Spleen (tissue), 11 donors: Measurements from ENCODE around the gene LCN12. TPM values are rescaled to one million over a fixed set of nuclear protein-coding genes. Genes with fewer than 3 reads are reported as not detected.
A peak's percentile ranks its signal among the peaks of the same experiment; 100 is the strongest.
"Not testable (repeated sequence)": the region's sequence is repeated elsewhere in the genome, so short reads cannot be mapped to it uniquely, and the experiment has no call there.

ENCODE experiments used
- DNase-seq: peaks from one replicate; pipeline ENCODE4 v3.0.0-alpha.2; 2020
- H3K27ac ChIP-seq, 8 donors: fragments of 200-600 bp; sonication (generic) in 7 of 8; 1 replicate in 4 of 8; 2 replicates in 4 of 8; pipeline versions ENCODE4 v1.5.0 to v1.8.0; 2016 to 2021; ENCODE audit warnings: inconsistent platforms in 4 of 8, mild to moderate bottlenecking in 4 of 8, moderate library complexity in 1 of 8
- H3K27me3 ChIP-seq, 7 donors: fragments of 200-600 bp; sonication (generic) in 6 of 7; replicated peaks in 1 of 7; 1 replicate in 4 of 7; 2 replicates in 3 of 7; pipeline versions ENCODE4 v1.5.0 to v1.8.0; 2016 to 2021; ENCODE audit warnings: inconsistent platforms in 3 of 7, mild to moderate bottlenecking in 1 of 7
- H3K36me3 ChIP-seq, 6 donors: fragments of 200-600 bp; sonication (generic) in 5 of 6; 1 replicate in 4 of 6; 2 replicates in 2 of 6; pipeline versions ENCODE4 v1.5.0 to v1.8.0; 2016 to 2021; ENCODE audit warnings: inconsistent platforms in 2 of 6
- H3K4me1 ChIP-seq, 6 donors: fragments of 200-600 bp; sonication (generic) in 5 of 6; 1 replicate in 3 of 6; 2 replicates in 3 of 6; pipeline versions ENCODE4 v1.5.0 to v1.8.0; 2016 to 2021; ENCODE audit warnings: inconsistent platforms in 3 of 6
- H3K4me3 ChIP-seq, 8 donors: fragments of 200-600 bp; sonication (generic) in 7 of 8; 1 replicate in 4 of 8; 2 replicates in 4 of 8; pipeline versions ENCODE4 v1.5.0 to v1.8.0; 2016 to 2021; ENCODE audit warnings: inconsistent platforms in 4 of 8, mild to moderate bottlenecking in 4 of 8, moderate library complexity in 2 of 8
- H3K9me3 ChIP-seq, 8 donors: fragments of 200-600 bp; sonication (generic) in 7 of 8; 1 replicate in 4 of 8; 2 replicates in 4 of 8; pipeline versions ENCODE4 v1.5.0 to v1.8.0; 2016 to 2021; ENCODE audit warnings: inconsistent platforms in 4 of 8
- POLR2A ChIP-seq, 3 donors: fragments of 450-650 bp; IDR thresholded peaks; one replicate each; pipeline ENCODE4 v1.5.1; 2017; ENCODE audit warnings: antibody characterized with exemption in 3 of 3, mild to moderate bottlenecking in 1 of 3
- POLR2AphosphoS5 ChIP-seq, 3 donors: sonication (generic); formaldehyde crosslinking; IDR thresholded peaks; one replicate each; pipeline ENCODE4 v1.5.1; 2017; ENCODE audit warnings: antibody characterized with exemption in 3 of 3
- WGBS, 5 donors: extraction: QIAGEN DNeasy Blood & Tissue Kit in 3 of 5; methylation state at CpG; one replicate each; pipeline versions ENCODE4 v1.1.5 to v1.1.7; 2013 to 2018; 5-methylcytosine and 5-hydroxymethylcytosine counted together
- intact Hi-C: fragments of 100-400 bp; cut with DNase I; formaldehyde crosslinking; loops from one replicate; pipeline ENCODE4 v1.15.0; 2023; ENCODE audit warnings: low total_unique reads
- polyA plus RNA-seq, 3 donors: library from polyadenylated mRNA; stranded (reverse); fragments of 200-250 nt; gene quantifications; one replicate each; pipeline ENCODE4 v1.2.1, GENCODE V29; 2013
- total RNA-seq, 7 donors: library from RNA; depleted of rRNA in 3 of 7; stranded (reverse); fragments of >200 nt in 3 of 7; fragmentation: NEBNext Ultra II Directional in 4 of 7; extraction: Animal tissue kit (Norgen Biotek cat#: 25700) in 4 of 7; gene quantifications; one replicate each; pipeline versions ENCODE4 v1.1.0 to v1.2.1, GENCODE V29; 2016 to 2021
- TF ChIP-seq, protein P1 (sequence below), 11 experiments: fragments of 200-600 bp in 7 of 11; fragments of 450-650 bp in 4 of 11; sonication (generic) in 4 of 11; IDR thresholded peaks in 8 of 11; conservative IDR thresholded peaks in 3 of 11; 1 replicate in 7 of 11; 2 replicates in 4 of 11; pipeline versions ENCODE4 v1.4.0 to v1.8.0; 2016 to 2021; ENCODE audit warnings: antibody characterized with exemption in 11 of 11, inconsistent platforms in 4 of 11, mild to moderate bottlenecking in 1 of 11
- donor health status: healthy with polysubstance abuse.
- donor health status: DM: no; HTN: no; CAD: no; lungs with moderate emphysema.
- donor health status: DM: no; HTN: no; CAD: no.
- donor health status: Bipolar disorder and iron deficiency.
- donor health status: healthy.
- donor health status: DM: no; HTN: no; CAD: no.
- donor health status: DM: yes; HTN: yes; CAD: no.

Gene LCN12
- total and polyA plus RNA-seq, 10 donors, result 0.83 to 63.4 (median 8.3) TPM

DNA sequence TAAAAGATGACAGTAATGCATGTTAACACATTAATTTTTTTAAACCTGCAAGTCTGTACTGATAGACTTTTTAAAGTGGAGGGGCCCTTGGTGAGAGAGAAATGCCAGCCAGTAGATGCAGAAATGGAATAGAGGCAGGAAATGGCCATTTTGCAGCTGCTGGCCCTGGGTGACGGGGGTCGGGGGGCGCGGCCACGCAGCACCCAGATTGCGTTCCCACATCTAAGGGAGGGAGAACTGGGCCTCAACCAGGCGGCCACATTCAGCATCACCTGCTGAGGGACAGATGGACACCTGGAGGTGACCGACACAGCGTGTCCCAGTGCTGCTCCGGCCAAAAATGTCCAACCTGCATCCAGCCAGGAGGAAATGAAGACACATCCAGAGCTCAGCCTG, 50.6 kb downstream of the LCN12 start:
- no peak overlapping the region for H3K27ac ChIP-seq
- DNase-seq, result no peak
- 81 to 87% (median 84%) methylated on average over 10 of the region's 10 CpGs for WGBS, 5 donors
- TF ChIP-seq POLR2AphosphoS5 (IDR thresholded peaks at IDR 0.05) (no peak), POLR2A (IDR thresholded peaks at IDR 0.05) (no peak)
- TF ChIP-seq, protein P1, sequence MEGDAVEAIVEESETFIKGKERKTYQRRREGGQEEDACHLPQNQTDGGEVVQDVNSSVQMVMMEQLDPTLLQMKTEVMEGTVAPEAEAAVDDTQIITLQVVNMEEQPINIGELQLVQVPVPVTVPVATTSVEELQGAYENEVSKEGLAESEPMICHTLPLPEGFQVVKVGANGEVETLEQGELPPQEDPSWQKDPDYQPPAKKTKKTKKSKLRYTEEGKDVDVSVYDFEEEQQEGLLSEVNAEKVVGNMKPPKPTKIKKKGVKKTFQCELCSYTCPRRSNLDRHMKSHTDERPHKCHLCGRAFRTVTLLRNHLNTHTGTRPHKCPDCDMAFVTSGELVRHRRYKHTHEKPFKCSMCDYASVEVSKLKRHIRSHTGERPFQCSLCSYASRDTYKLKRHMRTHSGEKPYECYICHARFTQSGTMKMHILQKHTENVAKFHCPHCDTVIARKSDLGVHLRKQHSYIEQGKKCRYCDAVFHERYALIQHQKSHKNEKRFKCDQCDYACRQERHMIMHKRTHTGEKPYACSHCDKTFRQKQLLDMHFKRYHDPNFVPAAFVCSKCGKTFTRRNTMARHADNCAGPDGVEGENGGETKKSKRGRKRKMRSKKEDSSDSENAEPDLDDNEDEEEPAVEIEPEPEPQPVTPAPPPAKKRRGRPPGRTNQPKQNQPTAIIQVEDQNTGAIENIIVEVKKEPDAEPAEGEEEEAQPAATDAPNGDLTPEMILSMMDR (IDR thresholded peaks at IDR 0.05 in 8 of 11, conservative IDR thresholded peaks at IDR 0.05 in 3 of 11), result no peak
- H3K4me1 ChIP-seq, result peaks cover 27 to 70% (median 41%) of the 10 kb centered on the region in 6 donors
- no peaks in the 10 kb centered on the region for H3K27me3 ChIP-seq
- H3K4me3 ChIP-seq, result no peak overlapping the region
- peaks cover 0 to 6% (median 1%) of the 10 kb centered on the region in 6 donors for H3K36me3 ChIP-seq
- intact Hi-C loops, result no loop called here
- H3K9me3 ChIP-seq, result no peaks in the 10 kb centered on the region

DNA sequence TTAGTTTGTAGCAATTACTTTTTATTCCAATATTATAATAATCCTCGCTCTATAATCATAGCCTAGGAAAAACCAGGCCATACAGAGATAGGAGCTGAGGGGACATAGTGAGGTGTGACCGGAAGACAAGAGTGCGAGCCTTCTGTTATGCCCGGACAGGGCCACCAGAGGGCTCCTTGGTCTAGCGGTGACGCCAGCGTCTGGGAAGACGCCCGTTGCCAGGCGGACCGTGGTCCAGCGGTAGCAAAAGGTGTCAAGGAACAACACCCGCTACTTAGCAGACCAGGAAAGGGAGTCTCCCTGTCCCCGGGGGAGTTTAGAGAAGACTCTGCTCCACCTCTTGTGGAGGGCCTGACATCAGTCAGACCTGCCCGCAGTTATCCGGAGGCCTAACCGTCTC, 52.2 kb downstream of the LCN12 start:
- DNase-seq, H3K27ac ChIP-seq, H3K4me3 ChIP-seq, H3K9me3 ChIP-seq, H3K27me3 ChIP-seq, intact Hi-C loops: not testable (repeated sequence)
- peaks cover 0 to 21% (median 5%) of the 10 kb centered on the region in 6 donors for H3K36me3 ChIP-seq
- TF ChIP-seq POLR2AphosphoS5 (IDR thresholded peaks at IDR 0.05), result peak in 2 of 3 donors; percentile 11 to 26
- TF ChIP-seq, protein P1 (IDR thresholded peaks at IDR 0.05 in 8 of 11, conservative IDR thresholded peaks at IDR 0.05 in 3 of 11), result peak in 10 of 11 experiments; percentile 19 to 72 (median 62)
- 36 to 48% (median 42%) methylated on average over 17 of the region's 17 CpGs for WGBS, 5 donors
- H3K4me1 ChIP-seq, result peaks cover 14 to 53% (median 25%) of the 10 kb centered on the region in 6 donors

Other genes with a start within 250 kb of the LCN12 start
Only the 30 nearest of the 33 such genes appear.
- gene LCN10, start 209.3 kb upstream of the LCN12 start, total RNA-seq, result 10 to 100 TPM in 5 of 7 donors, 1 to 10 TPM in 2; 7.2 to 18.0 (median 12.8) TPM
- 10 to 100 TPM; 22.6 to 41.3 (median 24.5) TPM for gene LCN10, start 209.3 kb upstream of the LCN12 start, polyA plus RNA-seq
- gene LCN6, start 203.7 kb upstream of the LCN12 start, total RNA-seq, result 1 to 10 TPM; 1.2 to 8.7 (median 3.7) TPM
- 10 to 100 TPM in 1 of 3 donors, 1 to 10 TPM in 2; 3.7 to 18.9 (median 5.0) TPM for gene LCN6, start 203.7 kb upstream of the LCN12 start, polyA plus RNA-seq
- 1 to 10 TPM in 1 of 7 donors, under 1 TPM in 2, not detected in 4; 0.13 to 2.8 (median 0.51) TPM for gene LCN8, start 194.0 kb upstream of the LCN12 start, total RNA-seq
- gene LCN8, start 194.0 kb upstream of the LCN12 start, polyA plus RNA-seq, result under 1 TPM; 0.22 to 0.70 (median 0.46) TPM
- under 1 TPM in 1 of 7 donors, not detected in 6; 0.35 TPM for gene LCN15, start 187.8 kb upstream of the LCN12 start, total RNA-seq
- not detected for gene LCN15, start 187.8 kb upstream of the LCN12 start, polyA plus RNA-seq
- 10 to 100 TPM; 32.1 to 50.7 (median 44.3) TPM for gene TMEM141, start 160.9 kb upstream of the LCN12 start, total RNA-seq
- 10 to 100 TPM; 54.5 to 92.8 (median 92.6) TPM for gene TMEM141, start 160.9 kb upstream of the LCN12 start, polyA plus RNA-seq
- gene CCDC183, start 155.9 kb upstream of the LCN12 start, total RNA-seq, result 1 to 10 TPM in 1 of 7 donors, under 1 TPM in 6; 0.44 to 1.6 (median 0.68) TPM
- gene CCDC183, start 155.9 kb upstream of the LCN12 start, polyA plus RNA-seq, result 1 to 10 TPM in 1 of 3 donors, under 1 TPM in 2; 0.41 to 1.2 (median 0.99) TPM
- 10 to 100 TPM; 47.9 to 68.2 (median 58.2) TPM for gene RABL6, start 144.3 kb upstream of the LCN12 start, total RNA-seq
- gene RABL6, start 144.3 kb upstream of the LCN12 start, polyA plus RNA-seq, result 10 to 100 TPM; 32.7 to 70.0 (median 38.3) TPM
- gene AJM1, start 109.8 kb upstream of the LCN12 start, total RNA-seq, result 10 to 100 TPM in 1 of 7 donors, 1 to 10 TPM in 6; 3.3 to 13.1 (median 6.3) TPM
- gene AJM1, start 109.8 kb upstream of the LCN12 start, polyA plus RNA-seq, result 1 to 10 TPM in 2 of 3 donors, under 1 TPM in 1; 0.91 to 3.9 (median 1.0) TPM
- 10 to 100 TPM; 32.3 to 71.0 (median 63.3) TPM for gene PHPT1, start 102.9 kb upstream of the LCN12 start, total RNA-seq
- gene PHPT1, start 102.9 kb upstream of the LCN12 start, polyA plus RNA-seq, result 100 to 1,000 TPM in 2 of 3 donors, 10 to 100 TPM in 1; 95.9 to 117 (median 106) TPM
- 10 to 100 TPM in 5 of 7 donors, 1 to 10 TPM in 2; 5.4 to 20.8 (median 11.3) TPM for gene MAMDC4, start 99.9 kb upstream of the LCN12 start, total RNA-seq
- 10 to 100 TPM in 2 of 3 donors, 1 to 10 TPM in 1; 4.9 to 32.0 (median 12.7) TPM for gene MAMDC4, start 99.9 kb upstream of the LCN12 start, polyA plus RNA-seq
- gene EDF1, start 86.0 kb upstream of the LCN12 start, total RNA-seq, result 100 to 1,000 TPM; 184 to 241 (median 225) TPM
- 100 to 1,000 TPM; 347 to 462 (median 441) TPM for gene EDF1, start 86.0 kb upstream of the LCN12 start, polyA plus RNA-seq
- 10 to 100 TPM; 14.9 to 49.7 (median 29.6) TPM for gene TRAF2, start 65.8 kb upstream of the LCN12 start, total RNA-seq
- 10 to 100 TPM; 13.6 to 23.1 (median 19.6) TPM for gene TRAF2, start 65.8 kb upstream of the LCN12 start, polyA plus RNA-seq
- gene FBXW5, start 7.5 kb upstream of the LCN12 start, total RNA-seq, result 100 to 1,000 TPM in 6 of 7 donors, 10 to 100 TPM in 1; 97.6 to 170 (median 105) TPM
- 100 to 1,000 TPM in 2 of 3 donors, 10 to 100 TPM in 1; 90.8 to 154 (median 123) TPM for gene FBXW5, start 7.5 kb upstream of the LCN12 start, polyA plus RNA-seq
- gene C8G, start 7.0 kb upstream of the LCN12 start, total RNA-seq, result 1 to 10 TPM in 6 of 7 donors, not detected in 1; 2.3 to 7.4 (median 3.8) TPM
- 1 to 10 TPM; 3.2 to 4.3 (median 3.7) TPM for gene C8G, start 7.0 kb upstream of the LCN12 start, polyA plus RNA-seq
- gene PTGDS, start 25.2 kb downstream of the LCN12 start, total RNA-seq, result 100 to 1,000 TPM; 134 to 457 (median 378) TPM
- 1,000 to 10,000 TPM in 1 of 3 donors, 100 to 1,000 TPM in 2; 462 to 1,396 (median 703) TPM for gene PTGDS, start 25.2 kb downstream of the LCN12 start, polyA plus RNA-seq
- gene LCNL1, start 30.7 kb downstream of the LCN12 start, total RNA-seq, result 1 to 10 TPM; 1.8 to 8.3 (median 3.3) TPM
- 1 to 10 TPM; 1.3 to 4.7 (median 2.3) TPM for gene LCNL1, start 30.7 kb downstream of the LCN12 start, polyA plus RNA-seq
- 10 to 100 TPM; 51.3 to 72.9 (median 63.9) TPM for gene PAXX, start 40.1 kb downstream of the LCN12 start, total RNA-seq
- 100 to 1,000 TPM; 168 to 264 (median 261) TPM for gene PAXX, start 40.1 kb downstream of the LCN12 start, polyA plus RNA-seq
- gene CLIC3, start 44.3 kb downstream of the LCN12 start, total RNA-seq, result 10 to 100 TPM in 1 of 7 donors, 1 to 10 TPM in 6; 3.5 to 10.7 (median 5.5) TPM
- gene CLIC3, start 44.3 kb downstream of the LCN12 start, polyA plus RNA-seq, result 1 to 10 TPM; 2.9 to 7.2 (median 5.3) TPM
- 10 to 100 TPM; 36.3 to 97.5 (median 59.0) TPM for gene ABCA2, start 76.0 kb downstream of the LCN12 start, total RNA-seq
- 10 to 100 TPM; 11.9 to 38.6 (median 19.6) TPM for gene ABCA2, start 76.0 kb downstream of the LCN12 start, polyA plus RNA-seq
- 10 to 100 TPM in 2 of 7 donors, 1 to 10 TPM in 5; 5.5 to 14.9 (median 6.7) TPM for gene FUT7, start 79.8 kb downstream of the LCN12 start, total RNA-seq
- 1 to 10 TPM; 4.0 to 6.9 (median 4.8) TPM for gene FUT7, start 79.8 kb downstream of the LCN12 start, polyA plus RNA-seq
- 100 to 1,000 TPM in 5 of 7 donors, 10 to 100 TPM in 2; 86.3 to 197 (median 111) TPM for gene NPDC1, start 93.9 kb downstream of the LCN12 start, total RNA-seq
- 100 to 1,000 TPM; 104 to 358 (median 256) TPM for gene NPDC1, start 93.9 kb downstream of the LCN12 start, polyA plus RNA-seq
- gene ENTPD2, start 101.8 kb downstream of the LCN12 start, total RNA-seq, result under 1 TPM in 2 of 7 donors, not detected in 5; 0.32 to 0.40 TPM
- under 1 TPM in 2 of 3 donors, not detected in 1; 0.11 to 0.58 TPM for gene ENTPD2, start 101.8 kb downstream of the LCN12 start, polyA plus RNA-seq
- gene SAPCD2, start 118.3 kb downstream of the LCN12 start, total RNA-seq, result 1 to 10 TPM; 2.1 to 6.5 (median 3.0) TPM
- 1 to 10 TPM in 2 of 3 donors, under 1 TPM in 1; 0.76 to 2.5 (median 2.4) TPM for gene SAPCD2, start 118.3 kb downstream of the LCN12 start, polyA plus RNA-seq
- 10 to 100 TPM; 19.5 to 35.9 (median 28.6) TPM for gene UAP1L1, start 125.2 kb downstream of the LCN12 start, total RNA-seq
- 10 to 100 TPM; 12.5 to 29.7 (median 24.6) TPM for gene UAP1L1, start 125.2 kb downstream of the LCN12 start, polyA plus RNA-seq
- gene MAN1B1, start 134.7 kb downstream of the LCN12 start, total RNA-seq, result 10 to 100 TPM; 43.2 to 67.9 (median 51.7) TPM
- 100 to 1,000 TPM in 1 of 3 donors, 10 to 100 TPM in 2; 49.6 to 112 (median 90.0) TPM for gene MAN1B1, start 134.7 kb downstream of the LCN12 start, polyA plus RNA-seq
- 100 to 1,000 TPM; 105 to 250 (median 166) TPM for gene DPP7, start 162.5 kb downstream of the LCN12 start, total RNA-seq
- gene DPP7, start 162.5 kb downstream of the LCN12 start, polyA plus RNA-seq, result 100 to 1,000 TPM; 342 to 536 (median 501) TPM
- gene GRIN1, start 186.9 kb downstream of the LCN12 start, total RNA-seq, result under 1 TPM in 1 of 7 donors, not detected in 6; 0.70 TPM
- gene GRIN1, start 186.9 kb downstream of the LCN12 start, polyA plus RNA-seq, result under 1 TPM; 0.03 to 0.07 (median 0.03) TPM
- gene LRRC26, start 217.8 kb downstream of the LCN12 start, total RNA-seq, result under 1 TPM in 2 of 7 donors, not detected in 5; 0.28 to 0.60 TPM
- gene LRRC26, start 217.8 kb downstream of the LCN12 start, polyA plus RNA-seq, result under 1 TPM in 1 of 3 donors, not detected in 2; 0.06 TPM
- gene TMEM210, start 219.8 kb downstream of the LCN12 start, total RNA-seq, result not detected
- gene TMEM210, start 219.8 kb downstream of the LCN12 start, polyA plus RNA-seq, result not detected
- 10 to 100 TPM; 38.4 to 93.0 (median 62.2) TPM for gene ANAPC2, start 236.3 kb downstream of the LCN12 start, total RNA-seq
- 10 to 100 TPM; 27.8 to 67.4 (median 48.5) TPM for gene ANAPC2, start 236.3 kb downstream of the LCN12 start, polyA plus RNA-seq